ENCODE measurements around the gene SLC26A1.
"Not testable (repeated sequence)": the region's sequence is repeated elsewhere in the genome, so short reads cannot be mapped to it uniquely, and the experiment has no call there.

SLC26A1 gene

GRCh38 chr4:1000686-1001260 is 7.6 kb upstream of the SLC26A1 start:
- Histone ChIP-seq H3K4me1 (ENCODE audit: control insufficient read depth in 1 of 2, insufficient read depth in 2 of 2, low read length in 2 of 2) (peaks cover 0 to 30% of the 10 kb centered on the region in 2 donors), H3K36me3 (ENCODE audit: control insufficient read depth in 1 of 2, insufficient read depth in 2 of 2, low read length in 2 of 2) (no peaks in the 10 kb centered on the region), H3K4me3 (ENCODE audit: low read depth in 1 of 2, low read length in 2 of 2) (no peak overlapping the region), H3K9me3 (ENCODE audit: control insufficient read depth in 1 of 2, low read length in 2 of 2) (no peaks in the 10 kb centered on the region), H3K27ac (ENCODE audit: low read length) (no peak overlapping the region), H3K27me3 (ENCODE audit: low read depth, low read length) (peaks cover 55% of the 10 kb centered on the region)

DNA sequence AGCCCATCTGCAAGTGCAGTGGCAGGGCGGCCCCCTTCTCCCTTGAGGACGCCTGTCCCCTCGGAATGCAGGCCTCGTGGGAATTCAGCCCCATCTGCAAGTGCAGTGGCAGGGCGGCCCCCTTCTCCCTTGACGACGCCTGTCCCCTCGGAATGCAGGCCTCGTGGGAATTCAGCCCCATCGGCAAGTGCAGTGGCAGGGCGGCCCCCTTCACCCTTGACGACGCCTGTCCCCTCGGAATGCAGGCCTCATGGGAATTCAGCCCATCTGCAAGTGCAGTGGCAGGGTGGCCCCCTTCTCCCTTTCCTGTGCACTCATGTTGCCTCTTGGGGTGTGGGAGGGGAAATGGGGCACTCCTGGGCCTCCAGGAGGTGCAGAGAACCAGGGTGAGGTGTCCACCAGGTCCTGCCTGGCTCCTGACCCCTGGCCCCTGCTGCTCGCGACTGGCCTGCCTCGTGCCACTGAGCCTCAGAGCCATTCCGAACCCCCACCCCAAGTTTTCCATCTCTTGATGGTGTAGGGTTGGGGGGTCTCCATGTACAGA is 6.8 kb upstream of the SLC26A1 start:
- no peak overlapping the region for H3K27ac ChIP-seq (ENCODE audit: low read length)
- no peak overlapping the region for H3K4me3 ChIP-seq (ENCODE audit: low read depth in 1 of 2, low read length in 2 of 2)
- no peaks in the 10 kb centered on the region for H3K36me3 ChIP-seq (ENCODE audit: control insufficient read depth in 1 of 2, insufficient read depth in 2 of 2, low read length in 2 of 2)
- no peaks in the 10 kb centered on the region for H3K9me3 ChIP-seq (ENCODE audit: control insufficient read depth in 1 of 2, low read length in 2 of 2)
- peaks cover 53% of the 10 kb centered on the region for H3K27me3 ChIP-seq (ENCODE audit: low read depth, low read length)
- H3K4me1 ChIP-seq (ENCODE audit: control insufficient read depth in 1 of 2, insufficient read depth in 2 of 2, low read length in 2 of 2), result peaks cover 0 to 30% of the 10 kb centered on the region in 2 donors

DNA sequence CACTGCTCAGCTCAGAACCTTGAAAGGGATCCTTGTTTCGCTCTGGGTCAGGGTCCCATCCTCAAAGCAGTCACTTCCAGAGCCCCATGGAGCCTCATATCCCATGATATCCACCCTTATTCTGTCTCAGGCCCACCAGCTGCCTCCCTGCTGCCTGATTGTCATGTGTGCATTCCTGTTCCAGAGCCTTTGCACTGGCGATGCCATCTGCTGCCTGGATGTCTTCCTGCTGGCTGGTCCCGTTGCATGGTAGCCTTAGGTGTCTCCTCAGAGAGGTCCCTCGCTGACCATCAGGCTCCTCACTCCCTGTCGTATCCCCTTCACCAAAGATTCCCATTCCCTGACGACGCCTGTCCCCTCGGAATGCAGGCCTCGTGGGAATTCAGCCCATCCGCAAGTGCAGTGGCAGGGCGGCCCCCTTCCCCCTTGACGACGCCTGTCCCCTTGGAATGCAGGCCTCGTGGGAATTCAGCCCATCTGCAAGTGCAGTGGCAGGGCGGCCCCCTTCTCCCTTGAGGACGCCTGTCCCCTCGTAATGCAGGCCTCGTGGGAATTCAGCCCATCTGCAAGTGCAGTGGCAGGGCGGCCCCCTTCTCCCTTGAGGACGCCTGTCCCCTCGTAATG is 6.1 kb upstream of the SLC26A1 start:
- H3K27ac ChIP-seq (ENCODE audit: low read length); H3K4me3 ChIP-seq (ENCODE audit: low read depth in 1 of 2, low read length in 2 of 2); H3K36me3 ChIP-seq (ENCODE audit: control insufficient read depth in 1 of 2, insufficient read depth in 2 of 2, low read length in 2 of 2); H3K9me3 ChIP-seq (ENCODE audit: control insufficient read depth in 1 of 2, low read length in 2 of 2): not testable (repeated sequence)
- Histone ChIP-seq H3K27me3 (ENCODE audit: low read depth, low read length) (peaks cover 49% of the 10 kb centered on the region), H3K4me1 (ENCODE audit: control insufficient read depth in 1 of 2, insufficient read depth in 2 of 2, low read length in 2 of 2) (peaks cover 0 to 30% of the 10 kb centered on the region in 2 donors)

- H3K27me3 ChIP-seq (ENCODE audit: low read depth, low read length), result peaks cover 42% of the 10 kb centered on the region
- no peak overlapping the region for H3K27ac ChIP-seq (ENCODE audit: low read length)
- no peaks in the 10 kb centered on the region for H3K9me3 ChIP-seq (ENCODE audit: control insufficient read depth in 1 of 2, low read length in 2 of 2)
- peak overlapping the region in 1 of 2 donors; percentile 42 for H3K4me3 ChIP-seq (ENCODE audit: low read depth in 1 of 2, low read length in 2 of 2)
- H3K4me1 ChIP-seq (ENCODE audit: control insufficient read depth in 1 of 2, insufficient read depth in 2 of 2, low read length in 2 of 2), result peaks cover 0 to 25% of the 10 kb centered on the region in 2 donors
- no peaks in the 10 kb centered on the region for H3K36me3 ChIP-seq (ENCODE audit: control insufficient read depth in 1 of 2, insufficient read depth in 2 of 2, low read length in 2 of 2)
Observed at GRCh38 chr4:998096-998691, 5.0 kb upstream of the SLC26A1 start.

- Histone ChIP-seq H3K36me3 (ENCODE audit: control insufficient read depth in 1 of 2, insufficient read depth in 2 of 2, low read length in 2 of 2) (no peaks in the 10 kb centered on the region), H3K9me3 (ENCODE audit: control insufficient read depth in 1 of 2, low read length in 2 of 2) (no peaks in the 10 kb centered on the region), H3K27ac (ENCODE audit: low read length) (no peak overlapping the region), H3K27me3 (ENCODE audit: low read depth, low read length) (peaks cover 42% of the 10 kb centered on the region), H3K4me3 (ENCODE audit: low read depth in 1 of 2, low read length in 2 of 2) (peak overlapping the region in 1 of 2 donors; percentile 42), H3K4me1 (ENCODE audit: control insufficient read depth in 1 of 2, insufficient read depth in 2 of 2, low read length in 2 of 2) (peaks cover 0 to 19% of the 10 kb centered on the region in 2 donors)
Observed at GRCh38 chr4:997375-998071, 4.3 kb upstream of the SLC26A1 start.

DNA sequence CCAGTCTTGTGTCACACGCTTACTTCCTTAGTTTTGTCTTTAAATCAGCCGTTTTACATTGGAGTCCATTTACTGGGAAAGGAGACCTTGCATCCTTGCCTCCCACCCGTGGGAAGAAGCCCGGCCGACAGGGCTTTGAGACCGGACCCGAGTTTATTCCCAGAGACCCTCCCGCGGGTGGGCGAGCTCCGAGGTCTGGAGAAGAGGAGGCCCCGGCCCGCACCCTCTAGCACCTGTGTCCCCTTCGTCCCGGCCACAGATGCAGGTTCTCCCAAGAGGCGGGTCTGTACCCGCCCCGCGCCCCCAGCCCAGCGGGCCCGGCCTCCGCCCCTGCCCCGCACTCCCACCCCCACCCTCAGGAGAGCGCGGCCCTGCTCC is 3.8 kb upstream of the SLC26A1 start:
- peaks cover 39% of the 10 kb centered on the region for H3K27me3 ChIP-seq (ENCODE audit: low read depth, low read length)
- H3K27ac ChIP-seq (ENCODE audit: low read length), result no peak overlapping the region
- no peak overlapping the region for H3K4me3 ChIP-seq (ENCODE audit: low read depth in 1 of 2, low read length in 2 of 2)
- H3K4me1 ChIP-seq (ENCODE audit: control insufficient read depth in 1 of 2, insufficient read depth in 2 of 2, low read length in 2 of 2), result peaks cover 0 to 14% of the 10 kb centered on the region in 2 donors
- H3K36me3 ChIP-seq (ENCODE audit: control insufficient read depth in 1 of 2, insufficient read depth in 2 of 2, low read length in 2 of 2), result peaks cover 0 to 2% of the 10 kb centered on the region in 2 donors
- no peaks in the 10 kb centered on the region for H3K9me3 ChIP-seq (ENCODE audit: control insufficient read depth in 1 of 2, low read length in 2 of 2)

GRCh38 chr4:996030-996996 is 3.1 kb upstream of the SLC26A1 start:
- Histone ChIP-seq H3K36me3 (ENCODE audit: control insufficient read depth in 1 of 2, insufficient read depth in 2 of 2, low read length in 2 of 2) (peaks cover 0 to 9% of the 10 kb centered on the region in 2 donors), H3K4me3 (ENCODE audit: low read depth in 1 of 2, low read length in 2 of 2) (no peak overlapping the region), H3K9me3 (ENCODE audit: control insufficient read depth in 1 of 2, low read length in 2 of 2) (no peaks in the 10 kb centered on the region), H3K27ac (ENCODE audit: low read length) (no peak overlapping the region), H3K4me1 (ENCODE audit: control insufficient read depth in 1 of 2, insufficient read depth in 2 of 2, low read length in 2 of 2) (peaks cover 0 to 13% of the 10 kb centered on the region in 2 donors), H3K27me3 (ENCODE audit: low read depth, low read length) (peaks cover 32% of the 10 kb centered on the region)

GRCh38 chr4:995311-996026 is 2.3 kb upstream of the SLC26A1 start:
- H3K27ac ChIP-seq (ENCODE audit: low read length), result no peak overlapping the region
- H3K4me1 ChIP-seq (ENCODE audit: control insufficient read depth in 1 of 2, insufficient read depth in 2 of 2, low read length in 2 of 2), result peaks cover 0 to 13% of the 10 kb centered on the region in 2 donors
- H3K36me3 ChIP-seq (ENCODE audit: control insufficient read depth in 1 of 2, insufficient read depth in 2 of 2, low read length in 2 of 2), result peaks cover 0 to 15% of the 10 kb centered on the region in 2 donors
- H3K9me3 ChIP-seq (ENCODE audit: control insufficient read depth in 1 of 2, low read length in 2 of 2), result no peaks in the 10 kb centered on the region
- H3K4me3 ChIP-seq (ENCODE audit: low read depth in 1 of 2, low read length in 2 of 2), result no peak overlapping the region
- peaks cover 26% of the 10 kb centered on the region for H3K27me3 ChIP-seq (ENCODE audit: low read depth, low read length)

DNA sequence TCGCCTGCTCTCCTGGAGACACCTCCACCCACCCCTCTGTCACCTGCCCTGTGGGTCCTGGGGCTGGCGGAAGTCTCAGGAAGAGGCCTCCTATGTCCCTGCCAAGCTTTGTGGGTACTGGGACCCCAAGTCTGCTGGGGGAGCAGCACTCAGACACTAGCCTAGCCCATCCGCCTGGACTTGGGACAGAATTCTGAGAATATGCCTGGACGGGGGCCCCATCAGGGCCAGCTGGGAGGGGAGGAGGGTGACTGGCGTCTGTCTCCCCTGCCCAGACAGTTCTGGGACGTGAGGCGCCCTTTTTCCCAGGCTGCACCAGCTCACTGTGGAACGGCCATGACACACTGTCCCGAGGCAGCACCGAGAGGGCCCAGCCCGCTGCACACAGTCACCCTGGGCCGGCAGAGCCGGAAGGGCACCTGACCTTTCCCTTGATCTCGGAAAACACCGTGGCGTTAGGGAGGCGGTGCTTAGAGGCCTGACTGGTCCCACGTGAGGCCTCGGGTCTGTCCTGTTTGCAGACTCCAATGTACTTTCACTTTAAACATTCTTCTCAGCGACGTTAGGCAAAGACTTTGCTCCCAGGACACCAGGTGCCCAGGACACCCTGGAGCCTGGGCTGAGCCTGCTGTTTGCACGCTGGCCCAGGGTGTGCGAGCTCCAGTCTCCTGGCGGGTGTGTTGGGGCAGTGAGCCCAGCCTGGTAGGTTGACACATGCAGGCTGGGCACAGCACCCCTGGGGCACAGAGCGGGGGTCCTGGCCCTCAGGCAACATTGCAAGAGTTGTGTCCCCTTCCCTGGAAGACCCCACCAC is 700 bp downstream of the SLC26A1 start:
- Histone ChIP-seq H3K4me1 (ENCODE audit: control insufficient read depth in 1 of 2, insufficient read depth in 2 of 2, low read length in 2 of 2) (peaks cover 0 to 10% of the 10 kb centered on the region in 2 donors), H3K36me3 (ENCODE audit: control insufficient read depth in 1 of 2, insufficient read depth in 2 of 2, low read length in 2 of 2) (peaks cover 0 to 30% of the 10 kb centered on the region in 2 donors), H3K9me3 (ENCODE audit: control insufficient read depth in 1 of 2, low read length in 2 of 2) (no peaks in the 10 kb centered on the region), H3K27ac (ENCODE audit: low read length) (peak overlapping the region; percentile 39), H3K27me3 (ENCODE audit: low read depth, low read length) (peaks cover 11% of the 10 kb centered on the region), H3K4me3 (ENCODE audit: low read depth in 1 of 2, low read length in 2 of 2) (peak overlapping the region; percentile 8 to 18)

Measured in muscle layer of duodenum (tissue), 2 donors.